Activated CD8-positive, alpha-beta memory T cell treated with anti-CD3 and anti-CD28 coated beads, Interleukin-2, amount 50 U/mL, for 24 hours (primary cell): Measurements from ENCODE around the gene ADGRG4.
"Not testable (repeated sequence)": the region's sequence is repeated elsewhere in the genome, so short reads cannot be mapped to it uniquely, and the experiment has no call there.

ENCODE experiments used
- DNase-seq: peaks from one replicate; pipeline ENCODE4 v3.0.0-alpha.2; 2020; ENCODE audit errors: extremely low read depth

The ADGRG4 gene

GRCh38 chrX:136300721-136301120, at the start of gene ADGRG4:
TSS of gene ADGRG4 (plus strand) at chrX:136300963. CDS start at chrX:136308778, 7,815 bp downstream.
- DNase-seq: not testable (repeated sequence)

GRCh38 chrX:136251041-136251991, 49.4 kb upstream of the ADGRG4 start, which contains the start of gene MAP7D3:
TSS of gene MAP7D3 (minus strand) at chrX:136251400. CDS start at chrX:136251358, 42 bp downstream.
- DNase-seq: no peak

GRCh38 chrX:136255541-136255940, 45.2 kb upstream of the ADGRG4 start:
- DNase-seq: no peak

- no peak for DNase-seq
Measured at GRCh38 chrX:136256026-136256425, 44.7 kb upstream of the ADGRG4 start.

GRCh38 chrX:136258951-136259350, 41.8 kb upstream of the ADGRG4 start:
- no peak for DNase-seq

- no peak for DNase-seq
Measured at GRCh38 chrX:136259543-136259942, 41.2 kb upstream of the ADGRG4 start.

- no peak for DNase-seq
Measured at GRCh38 chrX:136260776-136261175, 40.0 kb upstream of the ADGRG4 start.

- no peak for DNase-seq
Measured at GRCh38 chrX:136261321-136261720, 39.4 kb upstream of the ADGRG4 start.

GRCh38 chrX:136262243-136262642, 38.5 kb upstream of the ADGRG4 start:
- no peak for DNase-seq

GRCh38 chrX:136262812-136263315, 37.9 kb upstream of the ADGRG4 start:
- DNase-seq: no peak

- DNase-seq: no peak
Measured at GRCh38 chrX:136266828-136267227, 33.9 kb upstream of the ADGRG4 start.

GRCh38 chrX:136268051-136269048, 32.4 kb upstream of the ADGRG4 start:
- peak; percentile 23 for DNase-seq

- no peak for DNase-seq
Measured at GRCh38 chrX:136269921-136270320, 30.8 kb upstream of the ADGRG4 start.

GRCh38 chrX:136271300-136271699, 29.5 kb upstream of the ADGRG4 start:
- DNase-seq: no peak

GRCh38 chrX:136272325-136272724, 28.4 kb upstream of the ADGRG4 start:
- no peak for DNase-seq

GRCh38 chrX:136273986-136274385, 26.8 kb upstream of the ADGRG4 start:
- DNase-seq: no peak

GRCh38 chrX:136275553-136275952, 25.2 kb upstream of the ADGRG4 start:
- DNase-seq: no peak

- DNase-seq: not testable (repeated sequence)
Measured at GRCh38 chrX:136286375-136286774, 14.4 kb upstream of the ADGRG4 start.

GRCh38 chrX:136291824-136292223, 8.9 kb upstream of the ADGRG4 start:
- DNase-seq: no peak

- no peak for DNase-seq
Measured at GRCh38 chrX:136292656-136293055, 8.1 kb upstream of the ADGRG4 start.

- no peak for DNase-seq
Measured at GRCh38 chrX:136295380-136295779, 5.4 kb upstream of the ADGRG4 start.

GRCh38 chrX:136303041-136303440, 2.3 kb downstream of the ADGRG4 start:
- no peak for DNase-seq
